Psoas muscle (tissue), 8 donors: ENCODE results near the gene MRPL51. TPM values are rescaled to one million over a fixed set of nuclear protein-coding genes. Genes with fewer than 3 reads are reported as not detected.
"Not testable (repeated sequence)": the region's sequence is repeated elsewhere in the genome, so short reads cannot be mapped to it uniquely, and the experiment has no call there.

Experiments
- ATAC-seq, 4 donors: fragments of 200-7000 bp; cut with Tn5 transposase; one replicate each; pipeline ENCODE4 v1.9.1; 2020; ENCODE audit warnings: moderate library complexity in 3 of 4, mild to moderate bottlenecking in 2 of 4
- DNase-seq, 2 donors: peaks; one replicate each; pipeline ENCODE4 v3.0.0-alpha.2; 2020
- H3K27ac ChIP-seq: fragments of 200-600 bp; one replicate; pipeline ENCODE4 v1.8.0; 2022
- H3K27me3 ChIP-seq, 3 donors: fragments of 200-600 bp in 1 of 3; one replicate each; pipeline versions ENCODE4 v1.6.1 to v1.8.0; 2013 to 2022; ENCODE audit warnings: low read length in 2 of 3, mild to moderate bottlenecking in 2 of 3, moderate library complexity in 1 of 3; ENCODE audit not compliant: insufficient read depth in 3 of 3
- H3K36me3 ChIP-seq, 2 donors: fragments of 200-600 bp in 1 of 2; one replicate each; pipeline versions ENCODE4 v1.6.1 to v1.8.0; 2013 to 2022; ENCODE audit warnings: low read depth in 1 of 2, mild to moderate bottlenecking in 1 of 2, moderate library complexity in 1 of 2; ENCODE audit not compliant: insufficient read depth in 1 of 2
- H3K4me1 ChIP-seq: fragments of 200-600 bp; one replicate; pipeline ENCODE4 v1.8.0; 2022
- H3K4me3 ChIP-seq: fragments of 200-600 bp; one replicate; pipeline ENCODE4 v1.8.0; 2022; ENCODE audit warnings: mild to moderate bottlenecking
- H3K9me3 ChIP-seq: fragments of 200-600 bp; one replicate; pipeline ENCODE4 v1.8.0; 2022
- CTCF ChIP-seq: fragments of 200-600 bp; IDR thresholded peaks from one replicate; pipeline ENCODE4 v1.8.0; 2022; ENCODE audit warnings: antibody characterized with exemption
- WGBS, 3 donors: extraction: QIAGEN DNeasy Blood & Tissue Kit; methylation state at CpG; one replicate each; pipeline versions ENCODE4 v1.1.6 to v1.1.7; 2013; 5-methylcytosine and 5-hydroxymethylcytosine counted together
- intact Hi-C, 2 donors: fragments of 100-400 bp; cut with DNase I; formaldehyde crosslinking; loops; one replicate each; pipeline versions ENCODE4 v1.11.0 to v1.14.2; 2022
- polyA plus RNA-seq, 3 donors: library from polyadenylated mRNA; stranded (reverse); fragments of 200-250 nt; gene quantifications; one replicate each; pipeline ENCODE4 v1.2.3, GENCODE V29; 2013
- total RNA-seq, 4 donors: library from RNA; stranded (reverse); fragmentation: NEBNext Ultra II Directional in 2 of 4; extraction: Animal tissue kit (Norgen Biotek cat#: 25700) in 2 of 4; gene quantifications; one replicate each; pipeline versions ENCODE4 v1.2.1 to v1.2.4, GENCODE V29; 2021 to 2023
- donor health status: healthy with polysubstance abuse.
- donor health status: DM: no; HTN: no; CAD: no; lungs with moderate emphysema.
- donor health status: Bipolar disorder and iron deficiency.
- donor health status: healthy.
- donor health status: DM: yes; HTN: yes; CAD: no.
- donor health status: DM: no; HTN: no; CAD: no.
- donor health status: DM: no; HTN: no; CAD: no.
- donor health status: DM: yes; HTN: yes; CAD: no.

MRPL51 gene
- total and polyA plus RNA-seq, 7 donors = 153 to 250 (median 203) TPM

GRCh38 chr12:6469092-6469491, 24.0 kb downstream of the MRPL51 start:
- H3K27me3 ChIP-seq = no peaks in the 10 kb centered on the region
- DNase-seq (no peak), ATAC-seq (no peak)
- H3K9me3 ChIP-seq = no peaks in the 10 kb centered on the region
- intact Hi-C loops = loop anchor here (5.0 to 10.0 kb wide), 3 partner anchors 142 to 404 kb away; partner anchors contain the start of gene CD9 (in 1 of the 2)
- H3K36me3 ChIP-seq = peaks cover 0 to 24% of the 10 kb centered on the region in 2 donors
- 42 to 66% (median 43%) methylated on average over 6 of the region's 6 CpGs for WGBS, 3 donors
- peaks cover 22% of the 10 kb centered on the region for H3K4me1 ChIP-seq
- TF ChIP-seq CTCF = no peak
- H3K4me3 ChIP-seq = peak overlapping the region; percentile 91
- H3K27ac ChIP-seq = peak overlapping the region; percentile 95

GRCh38 chr12:6468283-6468575, 24.8 kb downstream of the MRPL51 start:
- no peaks in the 10 kb centered on the region for H3K9me3 ChIP-seq
- ATAC-seq = no peak
- no peak overlapping the region for H3K4me3 ChIP-seq
- no peak for DNase-seq
- TF ChIP-seq CTCF = no peak
- no peaks in the 10 kb centered on the region for H3K27me3 ChIP-seq
- H3K36me3 ChIP-seq = peaks cover 2 to 33% of the 10 kb centered on the region in 2 donors
- intact Hi-C loops = loop anchor here (1.0 to 10.0 kb wide), 4 partner anchors 15 to 403 kb away; partner anchors contain the start of gene CD9 (in 1 of the 2)
- peaks cover 22% of the 10 kb centered on the region for H3K4me1 ChIP-seq
- peak overlapping the region; percentile 95 for H3K27ac ChIP-seq

- H3K27me3 ChIP-seq, H3K9me3 ChIP-seq, DNase-seq, H3K4me3 ChIP-seq, ATAC-seq: not testable (repeated sequence)
- Histone ChIP-seq H3K36me3 (peaks cover 7 to 38% of the 10 kb centered on the region in 2 donors), H3K27ac (peak overlapping the region; percentile 95), H3K4me1 (peaks cover 22% of the 10 kb centered on the region)
- intact Hi-C loops = loop anchor here (1.0 to 10.0 kb wide), 4 partner anchors 14 to 403 kb away; partner anchors contain the start of gene CD9 (in 1 of the 2)
- WGBS, 3 donors = 85 to 99% (median 87%) methylated on average over 9 of the region's 9 CpGs
Measured at GRCh38 chr12:6467571-6468282, 25.3 kb downstream of the MRPL51 start.

GRCh38 chr12:6466751-6467150, 26.3 kb downstream of the MRPL51 start:
- H3K27ac ChIP-seq, H3K9me3 ChIP-seq, DNase-seq, ATAC-seq, H3K27me3 ChIP-seq, H3K4me3 ChIP-seq: not testable (repeated sequence)
- WGBS, 3 donors = 79 to 88% (median 88%) methylated on average over 4 of the region's 4 CpGs
- Histone ChIP-seq H3K4me1 (peaks cover 22% of the 10 kb centered on the region), H3K36me3 (peaks cover 9 to 48% of the 10 kb centered on the region in 2 donors)
- intact Hi-C loops = loop anchor here (5.0 to 10.0 kb wide), 3 partner anchors 139 to 402 kb away; partner anchors contain the start of gene CD9 (in 1 of the 2)

- TF ChIP-seq CTCF = no peak
- H3K4me1 ChIP-seq = peaks cover 25% of the 10 kb centered on the region
- WGBS, 3 donors = 91 to 95% (median 93%) methylated on average over 5 of the region's 5 CpGs
- intact Hi-C loops = loop anchor here (5.0 to 10.0 kb wide), 3 partner anchors 139 to 401 kb away; partner anchors contain the start of gene CD9 (in 1 of the 2)
- ATAC-seq (no peak), DNase-seq (no peak)
- no peaks in the 10 kb centered on the region for H3K9me3 ChIP-seq
- H3K36me3 ChIP-seq = peaks cover 9 to 54% of the 10 kb centered on the region in 2 donors
- no peaks in the 10 kb centered on the region for H3K27me3 ChIP-seq
- no peak overlapping the region for H3K4me3 ChIP-seq
- H3K27ac ChIP-seq = no peak overlapping the region
Measured at GRCh38 chr12:6466184-6466573, 26.9 kb downstream of the MRPL51 start.
